BJ (cell line): ENCODE data around the gene CLEC4A. TPM values are rescaled to one million over a fixed set of nuclear protein-coding genes. Genes with fewer than 3 reads are reported as not detected.

Experiments
- CTCF ChIA-PET: fragments of 350-600 bp; formaldehyde crosslinking; extraction: SDS; loops from one replicate; lab custom pipeline; 2021; ENCODE audit warnings: antibody characterized with exemption, inconsistent platforms; lab: Yijun Ruan, JAX
- POLR2A ChIA-PET: fragments of 300-600 bp; sonication (Branson Sonifier 250); formaldehyde crosslinking; extraction: SDS; loops from one replicate; lab custom pipeline; 2021; ENCODE audit warnings: antibody characterized with exemption; lab: Charles Lee
- DNase-seq: peaks from one replicate; pipeline ENCODE4 v3.0.0-alpha.2; 2011; ENCODE audit warnings: low read depth
- H3K27me3 ChIP-seq: 2 replicates; pipeline ENCODE4 v1.6.0; 2011; ENCODE audit warnings: low read length; ENCODE audit not compliant: control insufficient read depth, insufficient read depth
- H3K36me3 ChIP-seq: 2 replicates; pipeline ENCODE4 v1.5.1; 2011; ENCODE audit warnings: low read length; ENCODE audit not compliant: control insufficient read depth, insufficient read depth
- H3K4me3 ChIP-seq: 2 replicates; pipeline ENCODE4 v1.5.1; 2011; ENCODE audit warnings: low read depth, mild to moderate bottlenecking, control low read depth, low read length
- CTCF ChIP-seq: IDR thresholded peaks from 2 replicates; pipeline ENCODE4 v1.5.1; 2011; ENCODE audit warnings: low read depth, mild to moderate bottlenecking, control low read depth, inconsistent platforms, low read length, moderate library complexity; ENCODE audit not compliant: insufficient read depth
- polyA minus RNA-seq: library from RNA; depleted of rRNA, polyadenylated mRNA; stranded (reverse); fragments of >200 nt; gene quantifications from 2 replicates; pipeline ENCODE4 v1.2.3, GENCODE V29; 2011; rRNA and poly(A)+ RNA removed
- polyA plus RNA-seq: library from polyadenylated mRNA; depleted of rRNA; stranded (reverse); fragments of >200 nt; gene quantifications from 2 replicates; pipeline ENCODE4 v1.2.3, GENCODE V29; 2011; rRNA removed

Gene CLEC4A
- polyA plus RNA-seq (0.26 and 0.48 TPM in 2 replicates), polyA minus RNA-seq (0.15 TPM in 1 of 2 replicates, not detected in the other)

- H3K4me3 ChIP-seq, result no peak within 1 kb of the TSS
- H3K36me3 ChIP-seq, result no peaks in the 10 kb centered on the region
- CTCF ChIA-PET, result no interaction called here
- H3K27me3 ChIP-seq, result no peaks in the 10 kb centered on the region
- POLR2A ChIA-PET, result no interaction called here
- no peak for TF ChIP-seq CTCF
- DNase-seq, result no peak
Observed at GRCh38 chr12:8123124-8123912, at the start of gene CLEC4A. CLEC4A (plus strand) TSS chr12:8123617; CDS start chr12:8123879, 262 bp downstream.

GRCh38 chr12:8075935-8076334, 47.5 kb upstream of the CLEC4A start:
- CTCF ChIA-PET, result interaction anchor here (1.5 kb wide), 1 partner anchor 31 kb away, joined by 6 read pairs; no protein-coding TSS in a partner anchor

GRCh38 chr12:8076366-8076765, 47.1 kb upstream of the CLEC4A start:
- no peak for TF ChIP-seq CTCF
- Histone ChIP-seq H3K27me3 (no peaks in the 10 kb centered on the region), H3K36me3 (no peaks in the 10 kb centered on the region), H3K4me3 (no peak overlapping the region)
- no peak for DNase-seq
- ChIA-PET CTCF (interaction anchor here (1.1 to 3.7 kb wide), 3 partner anchors 31 to 277 kb away, joined by 3 to 75 read pairs (median 6); no protein-coding TSS in a partner anchor), POLR2A (no interaction called here)

More at GRCh38 chr12:8075935-8076334, 47.5 kb upstream of the CLEC4A start:
- H3K36me3 ChIP-seq, result no peaks in the 10 kb centered on the region
- no peak for TF ChIP-seq CTCF
- POLR2A ChIA-PET, result no interaction called here
- no peak for DNase-seq
- no peaks in the 10 kb centered on the region for H3K27me3 ChIP-seq
- H3K4me3 ChIP-seq, result no peak overlapping the region

GRCh38 chr12:8077207-8077606, 46.2 kb upstream of the CLEC4A start:
- TF ChIP-seq CTCF, result no peak
- DNase-seq, result no peak
- ChIA-PET POLR2A (interaction anchor here (0.6 kb wide), 1 partner anchor 141 kb away, joined by 4 read pairs; no protein-coding TSS in a partner anchor), CTCF (interaction anchor here (1.1 to 3.7 kb wide), 5 partner anchors 11 to 277 kb away, joined by 3 to 75 read pairs (median 12); partner anchors contain the start of gene C3AR1)
- Histone ChIP-seq H3K4me3 (no peak overlapping the region), H3K27me3 (no peaks in the 10 kb centered on the region), H3K36me3 (no peaks in the 10 kb centered on the region)

GRCh38 chr12:8078398-8078797, 45.0 kb upstream of the CLEC4A start:
- POLR2A ChIA-PET, result interaction anchor here (0.5 to 0.6 kb wide), 2 partner anchors 146 to 244 kb away, joined by 4 to 6 read pairs; no protein-coding TSS in a partner anchor
- CTCF ChIA-PET, result interaction anchor here (0.6 to 3.7 kb wide), 20 partner anchors 12 to 957 kb away, joined by 3 to 75 read pairs (median 4); partner anchors contain the start of gene C3AR1
- Histone ChIP-seq H3K36me3 (no peaks in the 10 kb centered on the region), H3K27me3 (no peaks in the 10 kb centered on the region), H3K4me3 (no peak overlapping the region)
- DNase-seq, result no peak
- peak; percentile 60 for TF ChIP-seq CTCF
